ENCODE results near the gene EFCC1. TPM values are rescaled to one million over a fixed set of nuclear protein-coding genes. Genes with fewer than 3 reads are reported as not detected.

Gene EFCC1
- total and polyA plus RNA-seq, 2 of the 13 experiments (the other 11 are each of a cell fraction or from before 2014, with no cell fraction given): not detected

DNA sequence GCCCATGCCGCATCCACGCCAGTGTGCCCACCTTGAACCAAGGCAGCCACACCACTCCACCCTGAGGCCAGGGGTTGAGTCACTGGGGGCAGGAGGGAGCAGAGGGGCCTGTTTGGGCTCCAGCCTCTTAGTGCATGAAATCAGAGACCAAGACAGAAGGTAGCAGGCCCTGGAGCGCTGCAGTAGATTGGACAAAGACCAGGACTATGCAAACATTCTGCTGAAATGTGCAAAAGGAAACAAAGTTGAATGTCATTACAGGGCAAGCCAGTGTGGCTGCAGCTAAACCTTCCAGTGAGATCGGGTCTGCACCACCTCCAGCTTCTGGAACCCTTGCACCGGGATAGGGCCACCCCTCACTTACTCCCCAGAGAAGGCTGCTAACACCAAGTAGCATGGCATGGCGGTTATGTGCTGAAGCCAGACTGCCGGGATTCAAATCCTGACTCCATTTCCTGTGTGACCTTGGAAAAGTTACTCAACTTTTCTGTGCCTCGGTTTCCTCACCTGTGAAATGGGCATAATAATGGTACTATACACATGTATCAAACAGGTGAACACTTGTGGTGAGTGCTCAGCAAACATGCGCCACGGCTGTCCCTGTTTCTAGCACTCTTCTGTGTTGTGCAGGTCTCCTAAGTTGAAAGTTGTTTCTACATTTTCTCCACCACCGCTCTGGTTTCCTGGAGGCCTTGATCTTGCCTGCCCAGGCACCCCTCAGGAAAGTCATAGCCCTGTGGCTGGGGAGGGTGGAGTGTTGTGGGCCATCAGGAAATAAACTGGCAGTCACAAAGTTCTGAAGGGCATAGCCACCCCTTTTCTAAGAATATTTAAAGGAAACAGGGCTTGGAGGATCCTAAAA is 34.5 kb downstream of the EFCC1 start (continued):
- TF ChIP-seq, protein P1, sequence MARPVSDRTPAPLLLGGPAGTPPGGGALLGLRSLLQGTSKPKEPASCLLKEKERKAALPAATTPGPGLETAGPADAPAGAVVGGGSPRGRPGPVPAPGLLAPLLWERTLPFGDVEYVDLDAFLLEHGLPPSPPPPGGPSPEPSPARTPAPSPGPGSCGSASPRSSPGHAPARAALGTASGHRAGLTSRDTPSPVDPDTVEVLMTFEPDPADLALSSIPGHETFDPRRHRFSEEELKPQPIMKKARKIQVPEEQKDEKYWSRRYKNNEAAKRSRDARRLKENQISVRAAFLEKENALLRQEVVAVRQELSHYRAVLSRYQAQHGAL (CRISPR knock-in tag; IDR thresholded peaks at IDR 0.05; ENCODE audit: not compliant biosample characterization): no peak
- TF ChIP-seq ZNF629 (CRISPR knock-in tag; conservative IDR thresholded peaks at IDR 0.05) (peak; percentile 91), DR1 (CRISPR knock-in tag; IDR thresholded peaks at IDR 0.05) (no peak), PRPF4 (IDR thresholded peaks at IDR 0.05; ENCODE audit: low read depth, low read length, poor library complexity, severe bottlenecking) (no peak), PPARG (CRISPR knock-in tag; conservative IDR thresholded peaks at IDR 0.05) (no peak), ZNF605 (CRISPR knock-in tag; IDR thresholded peaks at IDR 0.05) (no peak)
- TF ChIP-seq, protein P2, sequence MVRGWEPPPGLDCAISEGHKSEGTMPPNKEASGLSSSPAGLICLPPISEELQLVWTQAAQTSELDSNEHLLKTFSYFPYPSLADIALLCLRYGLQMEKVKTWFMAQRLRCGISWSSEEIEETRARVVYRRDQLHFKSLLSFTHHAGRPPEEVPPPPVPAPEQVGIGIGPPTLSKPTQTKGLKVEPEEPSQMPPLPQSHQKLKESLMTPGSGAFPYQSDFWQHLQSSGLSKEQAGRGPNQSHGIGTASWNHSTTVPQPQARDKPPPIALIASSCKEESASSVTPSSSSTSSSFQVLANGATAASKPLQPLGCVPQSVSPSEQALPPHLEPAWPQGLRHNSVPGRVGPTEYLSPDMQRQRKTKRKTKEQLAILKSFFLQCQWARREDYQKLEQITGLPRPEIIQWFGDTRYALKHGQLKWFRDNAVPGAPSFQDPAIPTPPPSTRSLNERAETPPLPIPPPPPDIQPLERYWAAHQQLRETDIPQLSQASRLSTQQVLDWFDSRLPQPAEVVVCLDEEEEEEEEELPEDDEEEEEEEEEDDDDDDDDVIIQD (CRISPR knock-in tag; IDR thresholded peaks at IDR 0.05; ENCODE audit: low read depth): no peak

DNA sequence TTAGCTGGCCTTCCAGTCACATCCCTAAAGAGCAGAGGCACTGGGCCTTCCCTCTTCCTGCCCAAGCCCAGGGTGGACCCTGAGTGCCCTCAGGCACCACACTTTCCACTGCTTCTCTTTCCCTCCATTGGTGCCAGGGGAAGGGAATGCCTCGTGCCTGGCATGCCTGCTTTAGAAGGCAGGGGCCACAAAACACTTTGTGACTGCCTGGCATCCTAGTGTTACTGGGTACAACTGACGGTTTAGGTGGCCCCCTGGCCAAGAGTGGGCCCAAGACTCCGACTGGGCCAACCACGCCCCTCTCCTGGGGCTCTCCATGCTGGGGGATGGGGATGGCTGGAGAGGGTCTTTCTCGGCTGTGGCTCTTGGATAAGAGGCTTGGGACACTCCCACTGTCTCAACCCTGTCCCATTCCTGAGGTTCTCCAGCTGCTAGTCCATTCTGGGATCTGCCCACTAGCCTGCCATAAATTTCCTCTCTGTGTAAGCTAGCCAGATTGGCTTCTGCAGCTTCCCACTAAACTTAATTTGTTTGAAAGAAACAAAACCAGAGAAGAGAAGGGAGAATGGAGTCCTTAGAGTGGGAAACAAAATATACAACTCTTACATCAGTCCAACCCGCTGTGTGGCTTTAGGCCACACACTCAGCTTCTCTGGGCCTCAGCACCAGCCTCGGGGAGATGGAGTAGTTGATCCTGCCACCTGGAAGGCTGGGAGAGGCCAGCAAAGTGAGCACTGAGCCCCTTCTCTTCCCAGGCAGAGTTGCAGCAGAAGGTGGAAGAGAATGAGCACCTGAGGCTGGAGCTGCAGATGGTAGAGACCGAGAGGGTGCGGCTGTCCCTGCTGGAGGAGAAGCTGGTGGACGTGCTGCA is 35.4 kb downstream of the EFCC1 start:
- H3K4me1 ChIP-seq (ENCODE audit: insufficient read depth, low read length): peaks cover 20% of the 10 kb centered on the region
- BruUV-seq (replicated peaks): no TSS peak
- no peak overlapping the region for H2AFZ ChIP-seq (ENCODE audit: low read length)
- H3K27ac ChIP-seq (ENCODE audit: extremely low read length, insufficient read depth, low read length): no peak overlapping the region
- H3K27me3 ChIP-seq (ENCODE audit: control insufficient read depth in 1 of 2, insufficient read depth in 2 of 2, low read length in 2 of 2): peaks cover 3 to 30% of the 10 kb centered on the region in 2 experiments; a peak in 3 of 5 replicates
- ChIA-PET CTCF (ENCODE audit: low intra/inter-chr PET ratio, low total read pairs) (no interaction called here), POLR2A (no interaction called here)
- intact Hi-C loops (cut with micrococcal nuclease; ENCODE audit: unreplicated experiment) (no loop called here), in situ Hi-C loops (cut with HindIII; ENCODE audit: extremely low pct_ligation_motif_present, low pct_unique_long_range_greater_than_20kb) (no loop called here)
- DNase-seq (ENCODE audit: low spot score): no peak
- WGBS (ENCODE audit: low lambda C conversion rate): 19% methylated on average over 7 of the region's 10 CpGs
- TF ChIP-seq ZNF768 (CRISPR knock-in tag; IDR thresholded peaks at IDR 0.05): peak; percentile 93
- no peak for TF ChIP-seq ZBTB3 (CRISPR knock-in tag; IDR thresholded peaks at IDR 0.05; ENCODE audit: borderline replicate concordance, low read depth)
- H3K36me3 ChIP-seq (replicated peaks in 1 of 2; ENCODE audit: control insufficient read depth in 1 of 2, insufficient read depth in 2 of 2, low read length in 2 of 2): no peaks in the 10 kb centered on the region
- no peak overlapping the region for H3K4me3 ChIP-seq (replicated peaks in 1 of 3; ENCODE audit: insufficient read depth in 1 of 3, low read depth in 2 of 3, low read length in 3 of 3)
- H4K20me1 ChIP-seq (ENCODE audit: insufficient read depth, low read length): no peaks in the 10 kb centered on the region
- H3K4me2 ChIP-seq (ENCODE audit: low read depth, low read length): no peak overlapping the region; the same call in 1 of the 2 replicates
- FAIRE-seq: no peak
- H3K79me2 ChIP-seq (ENCODE audit: insufficient read depth, low read length): no peaks in the 10 kb centered on the region
- H3K9ac ChIP-seq (ENCODE audit: insufficient read depth, low read depth, low read length): no peak overlapping the region
- H3K9me3 ChIP-seq (ENCODE audit: low read length): no peaks in the 10 kb centered on the region
- no peak for ATAC-seq

Data from HepG2 (cell line).